HG03095 (cell line): ENCODE results near the gene CDCP2.

Experiments
- ATAC-seq: cut with Tn5 transposase; IDR thresholded peaks from one replicate; pipeline ENCODE4 v1.9.1; 2021; ENCODE audit warnings: moderate library complexity; ENCODE audit not compliant: unreplicated experiment

CDCP2 gene

DNA sequence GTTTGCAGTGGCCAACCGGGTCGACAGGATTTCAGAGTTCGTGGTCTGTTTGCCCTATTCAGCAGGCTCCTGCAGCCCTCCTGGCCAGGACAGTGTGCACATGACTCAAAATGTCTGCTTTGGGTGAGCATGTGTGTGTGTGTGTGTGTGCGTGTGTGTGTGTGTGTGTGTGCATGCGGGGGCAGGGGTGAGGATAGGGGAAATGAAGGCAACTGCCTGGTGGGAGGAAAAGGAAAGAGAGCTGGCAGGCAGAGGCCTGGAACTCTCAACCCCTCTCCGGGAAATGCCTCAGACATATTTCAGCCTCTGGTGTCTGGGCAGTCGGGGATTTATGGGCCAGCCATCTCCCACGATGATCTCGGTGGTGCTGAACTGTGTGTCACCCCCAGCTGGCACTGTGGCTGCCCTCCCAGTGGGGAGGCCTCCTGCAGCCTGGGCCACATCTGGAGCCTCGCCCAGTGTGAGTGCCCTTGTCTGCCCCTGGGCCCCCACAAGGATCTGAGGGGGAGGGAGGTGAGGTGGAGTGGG lies 15.2 kb downstream of the CDCP2 start:
- no peak for ATAC-seq

DNA sequence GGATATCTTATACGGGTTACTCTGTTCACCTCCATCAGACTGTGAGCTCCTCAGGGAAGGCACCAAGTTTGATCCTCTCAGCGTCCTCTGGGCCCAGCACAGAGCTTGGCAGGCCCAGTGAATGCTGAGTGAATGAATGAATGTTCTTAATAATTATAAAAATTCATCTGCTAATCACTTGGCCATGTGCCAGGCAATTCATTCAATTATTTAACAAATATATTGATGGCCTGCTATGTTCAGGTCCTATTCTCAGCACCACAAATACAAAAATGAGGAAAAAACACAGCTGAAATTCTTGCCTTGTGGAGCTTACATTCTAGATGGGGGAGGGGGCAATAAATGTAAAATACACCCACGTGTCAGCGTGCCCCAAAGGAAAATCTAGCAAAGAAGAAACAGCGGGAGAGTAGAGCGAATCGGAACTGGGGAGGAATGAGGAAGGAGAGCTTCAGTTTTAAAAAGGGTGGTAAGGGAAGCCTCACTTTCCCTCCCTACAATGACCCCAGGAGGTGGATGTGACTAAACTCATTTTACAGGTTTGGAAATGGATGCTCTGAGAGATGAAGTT lies 15.8 kb downstream of the CDCP2 start:
- no peak for ATAC-seq

DNA sequence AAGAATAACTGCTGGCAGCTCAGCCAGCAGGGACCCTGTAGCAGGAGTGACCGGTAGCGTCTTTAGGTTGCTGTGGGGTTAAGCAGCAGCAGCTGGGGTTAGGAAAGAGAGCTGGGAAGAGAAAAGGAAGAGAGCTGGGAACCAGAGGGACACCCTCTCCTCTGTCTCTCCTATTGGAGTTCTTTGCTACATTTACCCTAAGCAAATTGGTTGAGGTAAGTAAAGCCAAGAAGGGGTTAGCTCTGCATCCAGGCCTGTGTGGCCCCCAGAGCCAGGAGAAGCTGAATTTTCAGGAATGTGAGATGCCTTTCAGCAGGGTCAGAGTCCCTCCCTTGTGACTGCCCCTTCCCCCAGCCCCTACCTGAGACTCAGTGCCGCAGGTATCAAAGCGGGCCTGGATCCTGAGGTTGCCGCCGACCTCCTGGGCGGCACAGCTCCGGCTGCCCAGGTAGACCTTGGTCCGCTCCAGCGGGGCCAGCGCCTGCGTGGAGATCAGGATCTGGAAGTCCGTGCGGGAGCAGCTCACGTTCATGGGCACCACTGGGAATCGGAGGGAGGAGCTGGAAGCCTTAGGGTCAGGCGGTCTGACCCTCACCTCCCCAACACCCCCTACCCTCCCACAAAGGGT lies 16.4 kb downstream of the CDCP2 start:
- ATAC-seq = no peak

DNA sequence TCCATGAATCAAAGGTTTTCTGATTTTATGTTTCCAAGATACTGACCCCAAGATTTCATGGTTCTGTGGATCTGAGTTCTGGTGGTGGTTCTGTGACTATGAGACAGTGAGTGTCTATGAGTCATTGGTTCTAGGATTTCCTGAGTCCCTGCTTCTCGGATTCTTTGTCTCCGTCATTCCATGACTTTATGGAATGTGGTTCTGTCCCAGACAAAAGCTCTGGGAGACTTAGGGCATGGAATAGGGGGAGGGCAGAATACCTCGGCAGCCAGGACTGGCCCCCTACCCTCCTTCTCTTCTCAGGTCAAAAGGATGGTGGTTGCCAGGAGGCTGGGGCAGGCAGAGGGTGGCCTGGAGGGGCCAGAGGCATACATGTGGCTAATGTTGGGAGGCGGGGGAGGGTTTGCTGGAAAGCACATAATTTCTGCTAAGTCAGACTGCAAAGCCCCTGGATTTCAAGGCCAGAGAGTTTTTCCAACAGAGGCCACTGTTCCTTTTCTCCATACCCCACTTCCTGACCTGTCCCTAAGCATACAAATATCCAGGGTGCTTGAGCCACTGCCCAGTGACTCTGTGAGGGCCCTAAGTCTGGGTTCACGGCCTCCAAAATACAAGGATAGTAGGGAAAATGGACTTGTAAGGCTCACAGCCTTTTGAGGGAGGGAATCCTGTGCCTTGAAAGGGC lies 17.2 kb downstream of the CDCP2 start:
- no peak for ATAC-seq

DNA sequence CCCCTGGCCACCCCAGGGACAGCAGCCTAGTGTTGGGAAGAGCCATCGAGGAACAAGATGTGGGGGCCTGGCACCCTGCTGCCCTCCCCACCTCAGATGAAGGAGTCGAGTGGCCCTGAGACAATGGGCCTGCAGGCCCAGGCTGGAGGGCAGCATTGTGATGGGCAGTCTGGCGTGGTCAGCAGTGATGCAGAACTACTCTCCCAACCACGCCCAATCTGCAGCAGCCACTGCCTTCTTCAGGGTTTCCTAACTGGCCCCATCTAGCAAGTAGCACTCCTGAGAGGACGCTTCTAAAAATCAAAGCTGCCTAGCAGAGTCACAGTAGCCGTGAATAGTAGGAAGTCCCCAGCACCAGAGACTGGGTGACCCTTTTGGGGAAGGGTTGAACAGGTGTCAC lies 18.5 kb downstream of the CDCP2 start:
- ATAC-seq = no peak

DNA sequence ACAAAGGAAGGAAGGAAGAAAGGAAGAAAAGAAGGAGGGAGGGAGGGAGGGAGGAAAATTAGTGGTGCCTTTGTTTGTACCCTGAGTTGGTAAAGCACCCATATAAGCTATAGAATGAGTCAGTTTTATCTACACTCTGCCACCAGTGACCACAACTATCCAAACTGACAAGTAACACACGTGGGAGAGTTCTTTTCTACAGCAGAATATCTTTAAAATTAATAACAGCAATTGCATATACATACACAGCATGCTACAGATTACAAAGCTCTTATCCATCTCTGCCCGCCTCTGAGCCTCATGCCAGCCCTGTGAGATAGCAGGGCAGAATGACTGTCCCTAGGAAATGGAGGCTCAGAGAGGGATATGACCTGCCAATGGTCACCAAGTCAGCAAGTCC lies 20.3 kb downstream of the CDCP2 start:
- no peak for ATAC-seq

DNA sequence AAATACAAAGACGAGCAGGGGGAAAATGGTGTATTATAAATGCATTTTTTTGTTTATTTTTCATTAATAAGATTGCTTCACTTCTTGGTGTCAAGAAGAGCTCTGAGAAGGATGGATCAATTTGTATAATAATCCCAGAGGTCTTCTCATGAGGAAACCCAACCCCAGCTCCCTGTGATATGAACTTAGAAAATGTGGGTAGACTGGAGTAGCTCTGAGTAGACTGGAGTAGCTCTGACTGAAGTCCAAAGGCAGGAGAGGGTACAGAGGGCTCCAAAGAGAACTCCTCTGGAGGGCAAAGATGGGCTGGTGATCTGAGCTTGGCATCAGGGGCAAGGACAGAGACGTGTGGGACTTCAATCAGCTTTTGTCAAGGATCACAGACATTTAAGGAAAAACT lies 21.4 kb downstream of the CDCP2 start:
- no peak for ATAC-seq

DNA sequence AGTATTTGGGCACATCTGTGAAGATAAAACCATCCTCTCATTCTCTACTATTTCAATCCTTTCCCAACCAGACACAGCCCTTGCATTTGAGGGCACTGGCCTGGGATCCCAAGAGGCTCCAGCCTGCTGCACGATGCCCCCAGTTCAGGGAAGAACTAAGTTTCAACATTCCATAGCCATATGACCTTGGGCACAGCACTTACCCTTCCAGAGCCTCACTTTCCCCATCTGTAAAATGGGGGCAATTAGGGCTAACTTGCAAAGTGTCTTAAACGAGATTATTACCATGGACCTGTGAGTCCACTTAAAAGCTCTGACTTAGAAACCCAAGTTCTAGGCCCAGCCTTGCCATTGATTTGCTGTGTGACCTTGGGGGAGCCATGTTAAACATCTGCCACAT lies 22.9 kb downstream of the CDCP2 start:
- no peak for ATAC-seq

DNA sequence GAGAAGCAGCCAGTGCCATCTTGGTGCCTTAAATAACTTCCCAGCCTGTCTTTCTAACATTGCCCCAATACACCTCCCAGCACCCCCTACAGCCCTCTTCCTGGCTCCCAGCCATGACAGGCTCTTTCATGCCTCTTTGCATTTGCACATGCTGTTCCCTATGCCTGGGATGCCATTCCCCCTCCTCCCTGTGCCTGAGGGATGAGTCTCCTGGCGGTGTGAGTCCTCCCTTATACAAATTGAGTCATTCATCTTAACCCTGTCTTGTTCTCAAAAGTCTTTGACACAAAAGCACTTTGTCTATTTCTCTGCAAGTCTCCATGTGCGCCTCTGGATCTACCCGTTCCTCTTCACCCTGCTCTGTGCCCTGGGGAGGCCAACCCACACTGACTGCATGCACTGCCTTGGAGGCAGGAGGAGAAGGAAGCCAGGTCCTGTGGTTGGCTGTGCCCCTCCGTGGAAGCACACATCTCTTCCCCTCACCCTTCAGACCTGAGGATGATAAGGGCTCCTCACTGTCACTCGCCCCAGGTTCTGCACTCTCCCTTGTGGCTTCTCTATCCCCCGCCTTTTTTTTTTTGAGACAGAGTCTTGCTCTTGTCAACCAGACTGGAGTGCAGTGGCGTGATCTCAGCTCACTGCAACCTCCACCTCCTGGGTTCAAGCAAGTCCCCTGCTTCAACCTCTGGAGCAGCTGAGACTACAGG lies 25.1 kb downstream of the CDCP2 start:
- ATAC-seq = no peak

DNA sequence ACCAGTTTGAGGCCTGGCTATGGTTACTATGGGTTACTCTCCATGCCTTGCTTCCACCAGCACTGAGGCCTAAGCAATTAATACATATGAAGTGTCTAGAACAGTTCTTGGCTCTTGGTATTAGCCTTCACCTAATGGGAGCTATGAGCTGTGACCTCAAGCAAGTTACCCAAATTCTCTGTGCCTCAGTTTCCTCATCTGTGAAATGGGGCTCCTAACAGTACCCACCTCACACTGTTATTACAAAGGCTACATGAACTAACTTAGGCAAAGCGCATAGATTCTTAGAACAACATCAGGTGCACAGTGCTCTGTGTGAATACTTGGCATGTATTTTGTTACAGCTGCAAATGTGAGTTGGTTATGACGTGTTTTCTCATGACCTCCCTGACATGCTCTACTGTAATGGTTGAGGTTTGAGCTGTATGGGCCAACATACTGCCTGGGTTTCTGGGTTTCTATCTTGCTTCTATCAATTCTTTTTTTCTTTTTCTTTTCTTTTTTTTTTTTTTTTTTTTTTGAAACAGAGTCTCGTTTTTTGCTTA lies 26.5 kb downstream of the CDCP2 start:
- ATAC-seq = no peak

DNA sequence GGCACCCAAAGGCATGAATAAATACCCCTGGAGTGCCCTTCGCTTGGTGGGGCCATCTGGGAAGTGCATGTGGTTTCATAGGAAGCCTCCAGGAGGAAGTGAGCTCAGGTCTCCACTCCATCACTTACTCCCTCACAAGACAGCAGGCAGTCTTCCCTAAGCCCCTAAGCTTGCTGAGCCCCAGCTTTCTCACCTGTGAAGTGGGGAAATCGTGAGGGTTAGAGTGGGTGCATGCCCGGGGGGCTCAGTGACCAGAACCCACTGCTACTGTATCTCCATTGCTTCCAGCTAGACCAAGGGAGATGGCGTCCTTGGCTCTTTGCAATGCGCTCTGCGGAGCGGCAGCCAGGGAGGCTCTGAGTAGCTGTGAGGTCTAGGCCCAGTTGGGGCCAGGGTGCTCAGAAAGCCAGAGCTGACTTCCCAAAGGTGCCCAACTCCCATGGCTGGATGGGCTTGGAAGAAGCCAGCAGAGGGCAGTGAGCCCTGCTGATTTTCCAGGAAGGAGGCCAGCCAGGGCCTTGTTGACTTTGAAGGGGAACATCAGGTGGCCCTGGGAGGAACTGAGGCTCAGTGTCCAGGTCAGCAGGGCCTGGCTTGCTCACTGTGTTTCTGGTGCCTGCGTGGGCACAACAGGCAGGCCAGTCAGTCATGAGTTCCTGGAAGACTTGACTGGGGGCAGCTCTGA lies 27.3 kb downstream of the CDCP2 start:
- no peak for ATAC-seq

DNA sequence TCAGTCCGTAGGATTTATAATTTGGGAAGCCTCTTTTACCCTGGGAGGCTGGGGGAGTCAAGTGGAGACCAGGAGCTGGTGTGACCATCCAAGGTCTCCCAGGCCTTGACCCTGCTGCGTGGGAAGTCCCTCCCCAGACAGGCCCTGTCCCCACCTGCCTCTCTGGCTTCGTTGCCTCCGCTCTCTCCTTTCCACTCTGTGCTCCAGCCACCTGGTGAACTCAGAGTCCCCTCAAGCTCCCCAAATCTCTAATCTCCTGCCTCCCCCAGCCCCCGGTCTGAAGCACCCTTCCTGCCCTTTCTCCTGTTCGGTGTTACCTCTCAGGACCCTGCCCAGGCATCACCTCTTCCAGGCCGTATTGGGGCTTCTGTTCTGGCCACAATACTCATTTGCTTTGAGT lies 27.9 kb downstream of the CDCP2 start:
- no peak for ATAC-seq

DNA sequence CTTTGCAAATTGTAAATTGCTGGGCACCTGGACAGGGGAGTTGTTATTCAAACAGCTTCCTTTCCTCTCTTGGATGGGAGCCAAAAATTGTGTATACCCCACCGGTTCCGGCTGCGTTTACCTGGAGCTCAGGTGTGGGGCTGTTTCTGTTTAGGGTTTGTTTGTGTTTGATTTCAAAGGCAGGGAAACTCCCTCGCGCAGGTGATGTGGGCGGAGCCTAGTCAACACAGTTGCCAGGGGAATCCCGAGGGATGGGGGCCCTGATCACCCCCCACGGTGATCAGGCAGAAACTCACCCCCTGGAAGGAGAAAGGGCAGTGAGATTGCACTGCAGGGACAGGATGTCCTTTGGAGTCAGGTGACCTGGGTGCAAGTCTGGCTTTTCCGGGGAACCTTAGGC lies 28.3 kb downstream of the CDCP2 start:
- no peak for ATAC-seq

DNA sequence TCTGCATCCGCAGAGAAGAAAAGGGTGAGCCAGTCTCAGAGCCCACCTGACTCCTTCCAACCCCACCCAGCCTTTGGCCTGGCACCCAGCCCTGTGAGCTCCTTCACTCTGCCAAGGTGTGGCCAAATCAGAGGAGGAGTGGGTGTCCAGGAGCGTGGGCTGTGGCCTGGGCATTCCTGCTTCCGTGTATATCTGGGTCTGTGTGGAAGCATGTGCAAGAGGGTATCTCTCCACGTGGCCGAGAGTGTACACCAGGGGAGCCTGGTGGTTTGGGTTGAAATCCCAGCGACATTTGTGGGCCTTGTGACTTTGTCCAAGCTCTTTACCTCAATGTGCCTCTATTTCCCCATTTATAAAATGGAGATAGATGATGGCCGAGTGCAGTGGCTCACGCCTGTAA lies 29.8 kb downstream of the CDCP2 start:
- no peak for ATAC-seq

DNA sequence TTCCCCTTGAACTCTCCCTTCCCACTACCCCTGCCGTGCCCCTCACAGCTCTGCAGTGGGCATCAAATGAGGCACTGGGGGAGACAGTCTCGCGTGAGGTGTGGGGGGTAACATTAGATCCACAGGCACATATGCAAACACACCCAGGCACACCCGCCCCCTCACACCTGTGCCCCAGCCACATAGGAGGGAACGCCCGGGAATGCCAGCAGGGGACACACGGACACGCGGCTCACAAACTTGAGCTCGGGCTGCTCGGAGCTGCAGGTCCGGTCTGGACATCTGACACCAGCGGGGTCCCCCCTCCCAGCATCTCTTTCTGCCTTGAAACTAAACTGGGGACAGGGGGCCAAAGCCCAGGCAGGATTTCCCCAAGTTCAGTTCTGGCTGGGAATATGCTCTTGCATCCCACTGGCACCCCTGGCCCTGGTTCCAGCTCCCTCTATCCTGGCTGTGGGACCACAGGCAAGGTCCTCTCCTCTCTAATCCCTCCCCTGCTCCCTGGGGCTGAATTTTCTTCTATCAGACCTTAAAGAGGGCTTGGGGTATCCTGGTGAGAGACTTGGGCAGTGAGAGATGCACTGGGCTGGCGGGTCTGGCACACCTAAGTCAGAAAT lies 30.6 kb downstream of the CDCP2 start:
- no peak for ATAC-seq

DNA sequence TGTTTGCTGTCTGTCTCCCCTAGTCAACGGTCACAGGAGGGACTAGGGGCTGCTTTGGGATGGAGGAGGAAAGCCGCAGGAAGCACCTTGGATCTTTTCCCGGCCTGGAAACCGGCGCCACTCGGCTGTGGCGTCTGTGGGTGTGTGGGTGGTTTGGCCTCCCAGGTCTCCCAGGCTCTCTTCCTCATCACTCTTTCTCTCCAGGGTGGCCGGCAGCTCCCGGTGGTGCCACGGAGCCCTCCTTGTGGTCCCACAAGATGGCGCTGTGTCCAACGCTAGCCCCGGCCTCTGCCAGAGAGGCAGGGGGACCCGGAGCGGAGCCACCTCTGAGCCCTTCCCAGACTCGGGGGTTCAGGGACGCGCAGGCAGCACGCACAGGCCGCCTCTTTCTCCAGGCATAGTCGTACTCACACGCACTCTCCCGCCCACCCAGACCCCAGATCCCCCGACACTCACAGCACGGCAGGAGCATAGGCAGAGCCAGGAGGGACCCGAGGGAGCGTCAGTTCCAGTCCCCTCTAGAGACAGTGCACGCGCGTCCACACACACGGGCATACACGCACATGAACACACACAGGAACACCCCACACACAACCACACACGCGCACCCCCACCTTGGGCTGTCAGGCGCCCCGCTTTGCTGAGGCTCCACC lies 31.2 kb downstream of the CDCP2 start:
- ATAC-seq = no peak

DNA sequence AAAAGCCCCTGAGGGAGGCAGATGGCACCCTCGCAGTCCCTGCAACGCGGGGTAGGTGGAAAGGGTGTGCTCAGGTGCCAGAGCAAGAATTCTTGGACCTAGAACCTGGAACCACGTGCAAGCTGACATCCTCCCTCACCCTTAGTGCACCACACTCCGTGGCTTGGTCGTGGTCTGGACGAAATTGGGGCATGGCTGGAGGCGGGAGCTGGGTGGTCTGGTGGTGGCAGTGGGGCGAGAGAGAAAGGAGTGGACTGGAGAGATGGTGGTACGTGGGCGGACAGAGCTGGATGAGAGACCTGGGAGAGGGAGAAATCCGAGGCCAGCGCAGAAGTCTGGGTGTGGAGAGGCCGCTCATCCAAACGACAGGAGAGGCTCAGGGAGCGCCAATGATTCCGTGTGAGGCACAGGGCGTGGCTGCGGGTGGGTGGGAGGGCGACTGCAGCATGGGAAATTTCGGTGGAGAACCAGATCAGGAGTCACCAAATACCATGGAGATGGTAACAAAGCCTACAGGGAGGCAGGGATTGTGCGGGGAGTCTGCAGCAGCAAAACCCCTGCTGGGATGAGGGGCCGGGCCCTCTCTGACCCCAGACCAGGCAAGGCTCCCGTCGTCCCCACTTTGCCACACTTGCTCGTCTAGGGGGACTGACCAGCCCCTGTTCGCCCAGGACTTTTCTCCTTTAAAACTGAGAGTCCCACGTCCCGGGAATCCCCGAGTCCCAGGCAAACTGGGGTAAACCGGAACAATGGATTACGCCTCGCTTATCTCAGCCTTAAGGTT lies 31.9 kb downstream of the CDCP2 start:
- no peak for ATAC-seq

DNA sequence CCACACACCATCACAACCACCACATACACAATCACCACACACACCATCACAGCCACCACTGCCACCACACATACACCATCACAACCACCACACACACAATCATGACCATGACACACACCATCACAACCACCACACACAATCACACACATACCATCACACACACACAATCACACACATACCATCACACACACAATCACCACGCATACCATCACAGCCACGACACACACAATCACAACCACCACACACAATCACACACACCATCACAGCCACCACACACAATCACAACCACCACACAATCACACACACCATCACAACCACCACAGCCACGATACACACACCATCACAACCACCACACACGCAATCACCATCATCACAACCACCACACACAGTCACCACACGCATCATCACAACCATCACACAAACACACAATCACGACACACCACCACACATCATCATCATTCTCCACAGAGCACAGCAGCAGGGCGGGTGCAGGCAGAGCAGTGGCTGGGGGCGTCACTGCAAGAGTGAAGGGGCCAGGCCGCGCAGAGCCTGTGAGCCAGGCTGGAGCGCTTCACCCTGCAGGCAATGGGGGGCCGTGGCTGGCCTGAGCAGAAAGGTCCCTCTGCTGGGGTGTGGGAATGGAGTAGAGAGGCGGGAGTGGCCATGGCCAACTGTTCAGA lies 32.6 kb downstream of the CDCP2 start:
- ATAC-seq = no peak

DNA sequence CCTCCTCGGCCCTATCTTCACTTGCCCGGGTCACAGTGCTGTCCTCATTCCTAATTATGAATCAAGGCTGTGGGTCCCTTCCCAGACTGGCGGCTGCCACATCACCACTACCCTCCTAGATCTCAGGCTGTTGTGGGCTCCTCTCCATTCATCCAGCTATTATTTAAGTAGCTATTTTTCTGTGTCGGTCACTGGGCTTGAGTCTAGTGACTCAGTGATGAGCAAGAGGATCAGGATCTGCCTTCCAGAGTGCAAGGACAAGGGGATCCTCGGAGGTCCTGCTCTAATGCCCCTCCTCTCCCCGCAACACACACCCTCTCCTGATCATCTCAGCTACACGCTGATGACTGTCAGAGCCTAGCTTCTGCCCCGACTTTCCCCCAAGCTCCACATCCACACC lies 34.1 kb downstream of the CDCP2 start:
- no peak for ATAC-seq
